ENCODE data around the gene ETV2.

DNA sequence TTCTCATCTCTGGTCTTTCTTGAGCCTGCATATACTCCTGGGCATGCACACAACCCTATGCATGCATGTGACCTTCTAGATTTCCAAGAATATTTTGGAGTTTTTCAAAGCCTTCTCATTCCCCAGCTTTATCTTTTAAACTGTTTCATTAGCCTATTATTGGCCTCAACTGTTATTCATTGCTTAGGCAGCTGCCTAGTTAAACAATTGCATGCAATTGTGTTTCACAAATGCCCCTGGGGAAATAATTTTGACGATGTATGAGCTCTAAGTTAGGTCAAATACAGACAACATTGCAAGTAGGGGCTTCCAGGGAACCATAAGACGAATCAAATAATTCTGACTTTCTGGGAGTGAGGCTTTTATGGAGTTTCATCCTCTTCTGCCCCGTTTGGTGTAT is 22.4 kb downstream of the ETV2 start:
- TF ChIP-seq, protein P1, sequence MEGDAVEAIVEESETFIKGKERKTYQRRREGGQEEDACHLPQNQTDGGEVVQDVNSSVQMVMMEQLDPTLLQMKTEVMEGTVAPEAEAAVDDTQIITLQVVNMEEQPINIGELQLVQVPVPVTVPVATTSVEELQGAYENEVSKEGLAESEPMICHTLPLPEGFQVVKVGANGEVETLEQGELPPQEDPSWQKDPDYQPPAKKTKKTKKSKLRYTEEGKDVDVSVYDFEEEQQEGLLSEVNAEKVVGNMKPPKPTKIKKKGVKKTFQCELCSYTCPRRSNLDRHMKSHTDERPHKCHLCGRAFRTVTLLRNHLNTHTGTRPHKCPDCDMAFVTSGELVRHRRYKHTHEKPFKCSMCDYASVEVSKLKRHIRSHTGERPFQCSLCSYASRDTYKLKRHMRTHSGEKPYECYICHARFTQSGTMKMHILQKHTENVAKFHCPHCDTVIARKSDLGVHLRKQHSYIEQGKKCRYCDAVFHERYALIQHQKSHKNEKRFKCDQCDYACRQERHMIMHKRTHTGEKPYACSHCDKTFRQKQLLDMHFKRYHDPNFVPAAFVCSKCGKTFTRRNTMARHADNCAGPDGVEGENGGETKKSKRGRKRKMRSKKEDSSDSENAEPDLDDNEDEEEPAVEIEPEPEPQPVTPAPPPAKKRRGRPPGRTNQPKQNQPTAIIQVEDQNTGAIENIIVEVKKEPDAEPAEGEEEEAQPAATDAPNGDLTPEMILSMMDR (IDR thresholded peaks at IDR 0.05; ENCODE audit: insufficient read depth, low read depth, low read length), result no peak
- TF ChIP-seq EZH2 (IDR thresholded peaks at IDR 0.05; ENCODE audit: insufficient read depth, low read length), result no peak
